Measurements from ENCODE around the gene LZTR1.

The LZTR1 gene

GRCh38 chr22:20951151-20951931 is 30.8 kb upstream of the LZTR1 start:
- no peak for DNase-seq

- DNase-seq: no peak
Observed at GRCh38 chr22:20951932-20952380, 30.1 kb upstream of the LZTR1 start.

- peak; percentile 78 for DNase-seq
Observed at GRCh38 chr22:20952544-20953341, 29.4 kb upstream of the LZTR1 start.

- DNase-seq: no peak
Observed at GRCh38 chr22:20953342-20953608, 28.8 kb upstream of the LZTR1 start.

GRCh38 chr22:20953668-20954500 is 28.2 kb upstream of the LZTR1 start:
- no peak for DNase-seq

- DNase-seq: no peak
Observed at GRCh38 chr22:20955548-20955947, 26.5 kb upstream of the LZTR1 start.

- no peak for DNase-seq
Observed at GRCh38 chr22:20956258-20957101, 25.6 kb upstream of the LZTR1 start.

- DNase-seq: no peak
Observed at GRCh38 chr22:20957102-20957682, 24.9 kb upstream of the LZTR1 start.

GRCh38 chr22:20957683-20958431 is 24.2 kb upstream of the LZTR1 start:
- no peak for DNase-seq

- no peak for DNase-seq
Observed at GRCh38 chr22:20959578-20960461, 22.3 kb upstream of the LZTR1 start.

GRCh38 chr22:20960609-20961008 is 21.5 kb upstream of the LZTR1 start:
- no peak for DNase-seq

- DNase-seq: no peak
Observed at GRCh38 chr22:20962491-20962945, 19.6 kb upstream of the LZTR1 start.

GRCh38 chr22:20963201-20964052 is 18.7 kb upstream of the LZTR1 start:
- DNase-seq: no peak

- no peak for DNase-seq
Observed at GRCh38 chr22:20964090-20964798, 17.9 kb upstream of the LZTR1 start.

GRCh38 chr22:20964799-20965103 is 17.3 kb upstream of the LZTR1 start:
- no peak for DNase-seq

- no peak for DNase-seq
Observed at GRCh38 chr22:20965104-20965887, 16.8 kb upstream of the LZTR1 start.

- no peak for DNase-seq
Observed at GRCh38 chr22:20965888-20966855, 15.9 kb upstream of the LZTR1 start.
